ENCODE data around the gene CELF1. TPM values are rescaled to one million over a fixed set of nuclear protein-coding genes. Genes with fewer than 3 reads are reported as not detected.

CELF1 gene
- total RNA-seq, 3 donors from 2014 or later, result 83.7 to 132 (median 94.1) TPM

- no peak for TF ChIP-seq CTCF (IDR thresholded peaks at IDR 0.05)
- H3K9me3 ChIP-seq, result no peaks in the 10 kb centered on the region
- no peaks in the 10 kb centered on the region for H3K4me1 ChIP-seq (ENCODE audit: low read depth)
- ATAC-seq, result no peak
- no peak for DNase-seq
- intact Hi-C loops (cut with DNase I, micrococcal nuclease), result no loop called here
- H3K36me3 ChIP-seq (ENCODE audit: low read depth), result no peaks in the 10 kb centered on the region
- H3K4me3 ChIP-seq, result no peak overlapping the region
Observed at GRCh38 chr11:47447906-47448305, 105.0 kb downstream of the CELF1 start.

- no peak for TF ChIP-seq CTCF (IDR thresholded peaks at IDR 0.05)
- no peaks in the 10 kb centered on the region for H3K36me3 ChIP-seq (ENCODE audit: low read depth)
Observed at GRCh38 chr11:47446833-47447232, 106.1 kb downstream of the CELF1 start.

GRCh38 chr11:47445840-47446239 lies 107.1 kb downstream of the CELF1 start:
- intact Hi-C loops (cut with DNase I, micrococcal nuclease), result no loop called here
- no peaks in the 10 kb centered on the region for H3K36me3 ChIP-seq (ENCODE audit: low read depth)
- no peak for TF ChIP-seq CTCF (IDR thresholded peaks at IDR 0.05)
- no peaks in the 10 kb centered on the region for H3K9me3 ChIP-seq
- no peaks in the 10 kb centered on the region for H3K4me1 ChIP-seq (ENCODE audit: low read depth)
- no peak for ATAC-seq
- H3K4me3 ChIP-seq, result no peak overlapping the region
- no peak for DNase-seq

More at GRCh38 chr11:47446833-47447232, 106.1 kb downstream of the CELF1 start:
- Histone ChIP-seq H3K4me1 (ENCODE audit: low read depth) (no peaks in the 10 kb centered on the region), H3K4me3 (no peak overlapping the region), H3K9me3 (no peaks in the 10 kb centered on the region)
- intact Hi-C loops (cut with DNase I, micrococcal nuclease), result no loop called here
- DNase-seq, result no peak
- peak; percentile 17 for ATAC-seq

GRCh38 chr11:47443817-47444216 lies 109.1 kb downstream of the CELF1 start:
- Histone ChIP-seq H3K4me3 (no peak overlapping the region), H3K9me3 (no peaks in the 10 kb centered on the region), H3K4me1 (ENCODE audit: low read depth) (no peaks in the 10 kb centered on the region), H3K36me3 (ENCODE audit: low read depth) (no peaks in the 10 kb centered on the region)
- DNase-seq, result no peak
- intact Hi-C loops (cut with DNase I, micrococcal nuclease), result no loop called here
- no peak for ATAC-seq
- TF ChIP-seq CTCF (IDR thresholded peaks at IDR 0.05), result no peak

- Histone ChIP-seq H3K36me3 (ENCODE audit: low read depth) (no peaks in the 10 kb centered on the region), H3K4me3 (no peak overlapping the region), H3K9me3 (no peaks in the 10 kb centered on the region), H3K4me1 (ENCODE audit: low read depth) (no peaks in the 10 kb centered on the region)
- intact Hi-C loops (cut with DNase I, micrococcal nuclease), result no loop called here
- TF ChIP-seq CTCF (IDR thresholded peaks at IDR 0.05), result no peak
- no peak for ATAC-seq
- DNase-seq, result no peak
Observed at GRCh38 chr11:47443028-47443700, 109.8 kb downstream of the CELF1 start.

GRCh38 chr11:47442514-47442913 lies 110.4 kb downstream of the CELF1 start:
- Histone ChIP-seq H3K9me3 (no peaks in the 10 kb centered on the region), H3K4me1 (ENCODE audit: low read depth) (peaks cover 5% of the 10 kb centered on the region), H3K4me3 (no peak overlapping the region), H3K36me3 (ENCODE audit: low read depth) (no peaks in the 10 kb centered on the region)
- DNase-seq (no peak), ATAC-seq (no peak)
- TF ChIP-seq CTCF (IDR thresholded peaks at IDR 0.05), result no peak
- intact Hi-C loops (cut with DNase I, micrococcal nuclease), result no loop called here
